Neural crest cell (in vitro differentiated cells): Measurements from ENCODE around the gene MDH2. TPM values are rescaled to one million over a fixed set of nuclear protein-coding genes. Genes with fewer than 3 reads are reported as not detected.
"Not testable (repeated sequence)": the region's sequence is repeated elsewhere in the genome, so short reads cannot be mapped to it uniquely, and the experiment has no call there.

Source experiments
- DNase-seq: peaks from one replicate; pipeline ENCODE4 v3.0.0; 2021; ENCODE audit warnings: low read depth, mixed read lengths, low spot score
- H3K27ac Mint-ChIP-seq: one replicate; pipeline ENCODE4 v1.8.0; 2021; ENCODE audit warnings: mild to moderate bottlenecking, mixed read lengths; ENCODE audit not compliant: unreplicated experiment
- H3K27me3 Mint-ChIP-seq: 2 replicates; pipeline ENCODE4 v1.8.0; 2021; ENCODE audit warnings: low read depth, mild to moderate bottlenecking, mixed read lengths
- H3K36me3 Mint-ChIP-seq: 2 replicates; pipeline ENCODE4 v1.8.0; 2021; ENCODE audit warnings: low read depth, mild to moderate bottlenecking, mixed read lengths
- H3K4me1 Mint-ChIP-seq: 2 replicates; pipeline ENCODE4 v1.8.0; 2021; ENCODE audit warnings: mixed read lengths
- H3K4me3 Mint-ChIP-seq: one replicate; pipeline ENCODE4 v1.8.0; 2021; ENCODE audit warnings: mild to moderate bottlenecking, mixed read lengths
- H3K9me3 Mint-ChIP-seq: 2 replicates; pipeline ENCODE4 v1.8.0; 2021; ENCODE audit warnings: mixed read lengths
- long read RNA-seq: library from polyadenylated mRNA; unstranded; transcript quantifications from one replicate; pipeline ENCODE4 v2.0.0, GENCODE V29; 2020
- total RNA-seq: library from RNA; stranded (reverse); gene quantifications from 2 replicates; pipeline ENCODE4 v1.2.1, GENCODE V29; 2021
- TF ChIP-seq, protein P1 (sequence below): fragments of 200-600 bp; sonication (generic); conservative IDR thresholded peaks from 2 replicates; pipeline ENCODE4 v1.5.0; 2021; ENCODE audit warnings: antibody characterized with exemption, mild to moderate bottlenecking

MDH2 gene, protein sequence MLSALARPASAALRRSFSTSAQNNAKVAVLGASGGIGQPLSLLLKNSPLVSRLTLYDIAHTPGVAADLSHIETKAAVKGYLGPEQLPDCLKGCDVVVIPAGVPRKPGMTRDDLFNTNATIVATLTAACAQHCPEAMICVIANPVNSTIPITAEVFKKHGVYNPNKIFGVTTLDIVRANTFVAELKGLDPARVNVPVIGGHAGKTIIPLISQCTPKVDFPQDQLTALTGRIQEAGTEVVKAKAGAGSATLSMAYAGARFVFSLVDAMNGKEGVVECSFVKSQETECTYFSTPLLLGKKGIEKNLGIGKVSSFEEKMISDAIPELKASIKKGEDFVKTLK
- total RNA-seq = 169 and 173 TPM in 2 replicates
- long read RNA-seq, transcript MDH2-201 (9 exons, 2,209 nt) = major isoform, 156 of 194 reads
- long read RNA-seq, partial matches to known transcripts = 28 of 194 reads
- long read RNA-seq, other reads (novel, unspliced or antisense) = 5 of 194 reads

DNA sequence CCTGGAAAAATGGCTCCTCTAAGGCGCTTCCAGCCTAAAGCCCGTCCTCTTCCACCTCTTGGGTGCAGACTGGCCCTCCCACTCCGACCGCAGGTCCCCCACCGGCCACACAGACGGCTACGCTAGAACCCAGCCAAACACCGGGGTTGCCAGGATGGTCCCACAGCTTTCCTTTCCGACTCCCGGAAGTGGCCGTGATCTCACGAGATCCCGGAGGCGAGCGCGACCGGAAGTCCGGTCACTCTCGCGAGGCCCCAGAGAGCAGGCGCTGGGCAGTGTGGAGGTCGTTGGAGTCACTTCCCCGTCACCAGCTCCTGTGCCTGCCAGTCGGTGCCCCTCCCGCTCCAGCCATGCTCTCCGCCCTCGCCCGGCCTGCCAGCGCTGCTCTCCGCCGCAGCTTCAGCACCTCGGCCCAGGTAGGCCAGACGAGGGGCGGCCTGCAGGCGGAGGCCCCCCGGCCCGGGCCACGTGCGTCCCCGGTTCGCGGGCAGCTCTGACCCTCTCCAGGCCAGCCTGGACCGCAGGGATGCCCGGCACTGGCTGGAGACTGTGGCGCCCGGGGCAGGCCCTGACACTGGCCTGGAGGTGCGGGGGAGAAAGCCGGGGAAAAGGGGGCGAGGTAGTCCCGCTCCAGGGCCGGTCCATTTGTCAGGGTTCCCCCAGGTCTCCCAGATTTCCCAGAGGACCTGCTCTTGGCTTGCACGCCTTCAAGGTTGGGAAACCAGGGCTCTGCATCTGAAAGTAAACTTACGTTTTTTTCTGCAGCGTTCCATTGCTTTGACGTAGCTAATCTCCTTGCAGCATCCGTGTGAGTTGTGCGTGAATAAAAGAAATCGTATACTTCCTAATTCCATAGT, at the start of gene MDH2, which contains the start of gene STYXL1:
Gene MDH2, plus strand, starts transcription at position 296 of the 857 bp plus-strand sequence. Its CDS starts 55 bp downstream, at position 351.
Gene STYXL1, minus strand, starts transcription at position 190 of the 857 bp plus-strand sequence. CDS start 17,477 bp downstream, outside the sequence.
- peak within 1 kb of the TSS; percentile 99 for H3K27ac Mint-ChIP-seq
- H3K9me3 Mint-ChIP-seq = no peaks in the 10 kb centered on the region
- H3K4me3 Mint-ChIP-seq = peak within 1 kb of the TSS; percentile 99
- TF ChIP-seq, protein P1, sequence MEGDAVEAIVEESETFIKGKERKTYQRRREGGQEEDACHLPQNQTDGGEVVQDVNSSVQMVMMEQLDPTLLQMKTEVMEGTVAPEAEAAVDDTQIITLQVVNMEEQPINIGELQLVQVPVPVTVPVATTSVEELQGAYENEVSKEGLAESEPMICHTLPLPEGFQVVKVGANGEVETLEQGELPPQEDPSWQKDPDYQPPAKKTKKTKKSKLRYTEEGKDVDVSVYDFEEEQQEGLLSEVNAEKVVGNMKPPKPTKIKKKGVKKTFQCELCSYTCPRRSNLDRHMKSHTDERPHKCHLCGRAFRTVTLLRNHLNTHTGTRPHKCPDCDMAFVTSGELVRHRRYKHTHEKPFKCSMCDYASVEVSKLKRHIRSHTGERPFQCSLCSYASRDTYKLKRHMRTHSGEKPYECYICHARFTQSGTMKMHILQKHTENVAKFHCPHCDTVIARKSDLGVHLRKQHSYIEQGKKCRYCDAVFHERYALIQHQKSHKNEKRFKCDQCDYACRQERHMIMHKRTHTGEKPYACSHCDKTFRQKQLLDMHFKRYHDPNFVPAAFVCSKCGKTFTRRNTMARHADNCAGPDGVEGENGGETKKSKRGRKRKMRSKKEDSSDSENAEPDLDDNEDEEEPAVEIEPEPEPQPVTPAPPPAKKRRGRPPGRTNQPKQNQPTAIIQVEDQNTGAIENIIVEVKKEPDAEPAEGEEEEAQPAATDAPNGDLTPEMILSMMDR = no peak
- H3K36me3 Mint-ChIP-seq = peaks cover 8% of the 10 kb centered on the region
- no peaks in the 10 kb centered on the region for H3K27me3 Mint-ChIP-seq
- H3K4me1 Mint-ChIP-seq = peaks cover 22% of the 10 kb centered on the region
- DNase-seq = peak; percentile 82

DNA sequence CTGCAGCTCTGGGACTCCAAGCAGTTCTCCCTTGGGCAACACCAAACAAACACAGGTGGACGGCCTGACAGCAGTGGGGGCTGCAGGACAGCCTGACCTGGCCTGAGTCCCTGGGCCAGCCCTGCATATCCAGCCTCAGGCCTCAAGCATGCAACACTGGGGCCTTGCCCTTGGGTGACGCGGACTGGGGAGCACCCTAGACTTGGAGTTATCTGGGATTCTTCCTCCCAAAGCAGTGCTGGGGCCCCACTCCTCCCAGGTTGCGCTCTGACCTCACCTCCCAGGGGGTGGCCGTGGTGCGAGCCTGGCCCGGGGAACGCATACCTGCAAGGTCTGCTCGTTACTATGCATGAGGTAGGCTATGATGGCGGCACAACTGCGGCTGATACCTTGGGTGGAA, 47.3 kb upstream of the MDH2 start:
- TF ChIP-seq, protein P1 = no peak
- H3K27ac Mint-ChIP-seq = no peak overlapping the region
- no peak for DNase-seq
- H3K4me1 Mint-ChIP-seq = no peaks in the 10 kb centered on the region
- H3K36me3 Mint-ChIP-seq = peaks cover 15% of the 10 kb centered on the region
- no peak overlapping the region for H3K4me3 Mint-ChIP-seq
- H3K9me3 Mint-ChIP-seq = no peaks in the 10 kb centered on the region
- H3K27me3 Mint-ChIP-seq = no peaks in the 10 kb centered on the region

DNA sequence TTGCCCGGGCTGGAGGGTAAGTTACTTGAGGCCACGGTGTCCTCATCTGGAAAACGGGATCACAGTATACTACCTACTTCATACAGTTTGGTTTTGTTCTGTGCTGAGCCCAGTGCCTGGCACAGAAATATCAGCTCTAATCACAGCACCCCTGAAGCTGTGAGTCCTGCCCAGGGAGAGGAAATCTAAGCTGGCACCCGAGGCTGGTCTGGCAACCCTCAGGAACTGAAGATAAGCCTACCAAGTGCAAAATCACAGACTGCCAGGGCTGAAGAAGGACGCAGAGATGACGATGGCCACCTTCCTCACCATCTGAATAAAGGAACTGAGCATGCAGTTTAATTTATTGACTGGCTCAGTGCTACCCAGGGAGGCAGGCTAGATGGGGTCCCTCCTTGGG, 45.8 kb upstream of the MDH2 start:
- Mint-ChIP-seq H3K4me1 (no peaks in the 10 kb centered on the region), H3K4me3 (no peak overlapping the region), H3K9me3 (no peaks in the 10 kb centered on the region), H3K27me3 (no peaks in the 10 kb centered on the region), H3K36me3 (peaks cover 11% of the 10 kb centered on the region), H3K27ac (no peak overlapping the region)
- TF ChIP-seq, protein P1 = no peak
- no peak for DNase-seq

DNA sequence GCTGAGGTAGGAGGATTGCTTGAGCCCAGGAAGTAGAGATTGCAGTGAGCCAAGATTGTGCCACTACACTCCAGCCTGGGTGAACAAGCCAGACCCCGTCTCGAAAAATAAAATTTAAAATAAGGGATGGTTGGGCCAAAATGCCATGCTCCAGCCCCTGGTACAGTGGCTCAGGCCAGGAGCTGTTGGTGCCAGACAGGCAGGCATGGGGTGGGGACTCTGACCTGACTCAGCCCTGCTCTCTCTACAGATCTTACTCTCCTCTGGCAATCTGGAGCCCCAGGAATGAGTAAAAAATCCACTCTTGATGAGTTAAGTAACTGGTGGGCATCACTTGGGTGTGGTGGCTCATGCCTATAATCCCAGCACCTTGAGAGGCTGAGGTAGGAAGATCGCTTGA, 45.1 kb upstream of the MDH2 start:
- H3K9me3 Mint-ChIP-seq = no peaks in the 10 kb centered on the region
- no peaks in the 10 kb centered on the region for H3K4me1 Mint-ChIP-seq
- no peak overlapping the region for H3K4me3 Mint-ChIP-seq
- H3K27me3 Mint-ChIP-seq = no peaks in the 10 kb centered on the region
- DNase-seq = no peak
- peaks cover 7% of the 10 kb centered on the region for H3K36me3 Mint-ChIP-seq
- H3K27ac Mint-ChIP-seq = no peak overlapping the region
- TF ChIP-seq, protein P1 = no peak

DNA sequence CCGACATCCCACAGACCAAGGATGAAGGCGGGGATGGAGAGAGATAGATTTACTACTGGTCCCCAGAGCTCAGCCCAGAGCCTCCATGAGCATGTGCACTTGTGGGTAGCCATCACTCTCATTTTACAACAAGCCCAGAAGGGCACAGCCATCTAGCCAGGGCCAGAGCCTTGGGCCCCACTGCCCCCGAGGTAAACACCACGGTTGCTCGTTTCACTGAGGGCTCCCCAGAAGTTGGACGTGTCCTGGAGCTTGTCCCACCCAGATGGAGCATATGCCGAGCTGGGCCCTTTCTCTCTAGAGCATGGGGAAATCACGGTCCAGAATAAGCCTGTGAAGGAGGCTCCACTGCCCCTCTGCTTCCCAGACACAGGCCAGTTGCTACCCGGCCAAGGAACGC, 44.6 kb upstream of the MDH2 start:
- TF ChIP-seq, protein P1 = no peak
- H3K27me3 Mint-ChIP-seq = no peaks in the 10 kb centered on the region
- no peak for DNase-seq
- no peak overlapping the region for H3K27ac Mint-ChIP-seq
- peaks cover 6% of the 10 kb centered on the region for H3K36me3 Mint-ChIP-seq
- H3K9me3 Mint-ChIP-seq = no peaks in the 10 kb centered on the region
- H3K4me1 Mint-ChIP-seq = no peaks in the 10 kb centered on the region
- H3K4me3 Mint-ChIP-seq = no peak overlapping the region

DNA sequence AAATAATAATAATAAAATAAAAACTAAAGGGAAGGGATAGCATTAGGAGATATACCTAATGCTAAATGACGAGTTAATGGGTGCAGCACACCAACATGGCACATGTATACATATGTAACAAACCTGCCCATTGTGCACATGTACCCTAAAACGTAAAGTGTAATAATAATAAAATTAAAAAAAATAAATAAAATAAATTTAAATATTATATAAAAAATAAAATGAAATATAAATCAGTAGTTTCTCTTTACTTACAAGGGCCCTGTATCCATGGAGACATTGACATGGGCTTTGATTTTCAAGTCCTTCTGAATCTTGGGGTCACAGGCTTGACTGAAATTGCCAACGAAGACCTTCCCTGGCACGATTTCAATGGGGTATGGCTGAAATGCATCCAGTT, 42.9 kb upstream of the MDH2 start:
- not testable (repeated sequence) for DNase-seq, H3K36me3 Mint-ChIP-seq, H3K4me1 Mint-ChIP-seq, H3K9me3 Mint-ChIP-seq, H3K27ac Mint-ChIP-seq, H3K4me3 Mint-ChIP-seq, H3K27me3 Mint-ChIP-seq
